H1 (cell line): ENCODE measurements around the gene KLHL29.

ENCODE experiments used
- EP300 ChIP-seq, 2 experiments: IDR thresholded peaks; 1 replicate in 1 of 2; 2 replicates in 1 of 2; pipeline ENCODE4 v1.6.1; 2011 to 2012; ENCODE audit warnings: low read depth in 2 of 2, low read length in 2 of 2, mild to moderate bottlenecking in 2 of 2, borderline replicate concordance in 1 of 2, inconsistent platforms in 1 of 2, moderate library complexity in 1 of 2
- EZH2 ChIP-seq: fragments of 200-600 bp; sonication (generic); IDR thresholded peaks from 2 replicates; pipeline ENCODE4 v1.7.1; 2012; ENCODE audit warnings: low read depth, mild to moderate bottlenecking, moderate library complexity, low read length, inconsistent platforms; ENCODE audit not compliant: severe bottlenecking
- HDAC2 ChIP-seq, 2 experiments: fragments of 300-600 bp in 1 of 2; sonication (generic) in 1 of 2; IDR thresholded peaks; 2 replicates each; pipeline ENCODE4 v1.6.1; 2011 to 2012; ENCODE audit warnings: low read depth in 2 of 2, low read length in 2 of 2, mild to moderate bottlenecking in 2 of 2, moderate library complexity in 2 of 2, borderline replicate concordance in 1 of 2, inconsistent platforms in 1 of 2
- JUND ChIP-seq: IDR thresholded peaks from 2 replicates; pipeline ENCODE4 v1.6.1; 2011; ENCODE audit warnings: mild to moderate bottlenecking, improper control_type of control experiment, low read length
- PHF8 ChIP-seq: fragments of 200-600 bp; sonication (generic); conservative IDR thresholded peaks from 2 replicates; pipeline ENCODE4 v1.7.1; 2012; ENCODE audit warnings: low read depth, mild to moderate bottlenecking, inconsistent platforms, low read length, moderate library complexity
- POLR2A ChIP-seq, 2 experiments: IDR thresholded peaks; 1 replicate in 1 of 2; 2 replicates in 1 of 2; pipeline ENCODE4 v1.6.1; 2011; ENCODE audit warnings: low read depth in 2 of 2, low read length in 2 of 2, mild to moderate bottlenecking in 2 of 2; ENCODE audit errors: control extremely low read depth in 1 of 2
- RXRA ChIP-seq: IDR thresholded peaks from 2 replicates; pipeline ENCODE4 v1.6.1; 2011; ENCODE audit warnings: low read depth, mild to moderate bottlenecking, low read length, moderate library complexity; ENCODE audit not compliant: insufficient read depth
- SIN3A ChIP-seq, 2 experiments: IDR thresholded peaks in 1 of 2; conservative IDR thresholded peaks in 1 of 2; 2 replicates each; pipeline ENCODE4 v1.6.1; 2011 to 2012; ENCODE audit warnings: low read length in 2 of 2, improper control_type of control experiment in 1 of 2, low read depth in 1 of 2, mild to moderate bottlenecking in 1 of 2
- TF ChIP-seq, protein P1 (sequence below), 3 experiments: IDR thresholded peaks; 1 replicate in 2 of 3; 2 replicates in 1 of 3; pipeline versions ENCODE4 v1.5.1 to v1.6.1; 2011; ENCODE audit warnings: low read length in 3 of 3, mild to moderate bottlenecking in 3 of 3, inconsistent platforms in 2 of 3, low read depth in 1 of 3, moderate library complexity in 1 of 3; ENCODE audit not compliant: insufficient read depth in 1 of 3; ENCODE audit errors: control extremely low read depth in 1 of 3

DNA sequence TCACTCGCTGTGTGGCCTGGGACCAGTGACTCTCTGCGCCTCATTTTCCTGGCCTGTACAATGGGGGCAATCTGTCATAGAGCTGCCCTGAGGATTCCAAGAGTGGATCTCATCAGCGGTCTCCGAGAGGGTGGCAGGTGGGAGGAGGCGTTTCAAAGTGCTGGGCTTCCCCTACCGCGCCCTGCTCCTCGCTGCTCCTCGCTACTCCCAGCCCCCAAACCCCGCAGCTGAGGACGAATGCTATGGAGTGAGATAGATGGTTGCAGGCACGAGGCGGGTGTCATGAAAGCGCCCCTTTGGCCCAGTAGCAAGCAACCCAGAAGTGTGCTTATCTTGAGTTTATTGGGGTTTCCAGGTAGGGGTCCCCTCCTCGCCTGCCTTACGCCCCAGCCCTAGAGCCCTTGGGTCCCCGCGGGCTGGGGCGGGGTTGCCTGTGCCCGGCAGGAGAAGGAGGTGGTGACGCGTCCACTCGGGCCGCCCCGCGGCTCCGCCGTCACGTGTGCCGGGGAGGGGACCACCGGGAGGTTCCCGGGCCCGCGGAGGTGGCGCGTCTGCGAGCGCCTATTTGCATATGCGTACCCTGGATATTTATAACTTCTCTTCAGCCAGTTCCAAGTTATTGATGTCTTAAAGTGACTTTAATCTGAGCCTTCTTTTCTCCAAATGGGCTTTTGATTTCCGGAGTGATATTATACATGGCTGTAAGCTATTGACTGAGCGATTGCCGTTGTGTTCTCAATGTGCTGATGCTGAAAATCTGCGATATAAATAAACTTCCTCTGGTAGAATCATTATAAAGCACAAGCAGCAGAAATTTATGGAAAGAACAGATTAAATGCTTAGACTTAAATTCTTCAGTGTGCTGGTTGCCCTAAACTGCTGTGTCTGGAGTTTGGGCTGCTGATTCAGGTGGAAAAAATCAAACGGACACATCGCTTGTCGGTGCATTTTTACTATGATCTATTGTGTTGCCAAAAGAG is 278.3 kb downstream of the KLHL29 start:
- TF ChIP-seq, protein P1, sequence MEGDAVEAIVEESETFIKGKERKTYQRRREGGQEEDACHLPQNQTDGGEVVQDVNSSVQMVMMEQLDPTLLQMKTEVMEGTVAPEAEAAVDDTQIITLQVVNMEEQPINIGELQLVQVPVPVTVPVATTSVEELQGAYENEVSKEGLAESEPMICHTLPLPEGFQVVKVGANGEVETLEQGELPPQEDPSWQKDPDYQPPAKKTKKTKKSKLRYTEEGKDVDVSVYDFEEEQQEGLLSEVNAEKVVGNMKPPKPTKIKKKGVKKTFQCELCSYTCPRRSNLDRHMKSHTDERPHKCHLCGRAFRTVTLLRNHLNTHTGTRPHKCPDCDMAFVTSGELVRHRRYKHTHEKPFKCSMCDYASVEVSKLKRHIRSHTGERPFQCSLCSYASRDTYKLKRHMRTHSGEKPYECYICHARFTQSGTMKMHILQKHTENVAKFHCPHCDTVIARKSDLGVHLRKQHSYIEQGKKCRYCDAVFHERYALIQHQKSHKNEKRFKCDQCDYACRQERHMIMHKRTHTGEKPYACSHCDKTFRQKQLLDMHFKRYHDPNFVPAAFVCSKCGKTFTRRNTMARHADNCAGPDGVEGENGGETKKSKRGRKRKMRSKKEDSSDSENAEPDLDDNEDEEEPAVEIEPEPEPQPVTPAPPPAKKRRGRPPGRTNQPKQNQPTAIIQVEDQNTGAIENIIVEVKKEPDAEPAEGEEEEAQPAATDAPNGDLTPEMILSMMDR (IDR thresholded peaks at IDR 0.05; ENCODE audit: control extremely low read depth in 1 of 3, insufficient read depth in 1 of 3, low read depth in 1 of 3, low read length in 3 of 3), result no peak
- TF ChIP-seq POLR2A (IDR thresholded peaks at IDR 0.05; ENCODE audit: control extremely low read depth in 1 of 2, low read depth in 2 of 2, low read length in 2 of 2) (no peak), PHF8 (no peak), SIN3A (conservative IDR thresholded peaks at IDR 0.05 in 1 of 2, IDR thresholded peaks at IDR 0.05 in 1 of 2; ENCODE audit: low read depth in 1 of 2, low read length in 2 of 2) (no peak), EZH2 (no peak), HDAC2 (IDR thresholded peaks at IDR 0.05; ENCODE audit: borderline replicate concordance in 1 of 2, low read depth in 2 of 2, low read length in 2 of 2) (no peak), EP300 (IDR thresholded peaks at IDR 0.05; ENCODE audit: borderline replicate concordance in 1 of 2, low read depth in 2 of 2, low read length in 2 of 2) (no peak), RXRA (no peak), JUND (no peak)
